Measurements from ENCODE around the gene NCBP3.
"Not testable (repeated sequence)": the region's sequence is repeated elsewhere in the genome, so short reads cannot be mapped to it uniquely, and the experiment has no call there.

Gene NCBP3

DNA sequence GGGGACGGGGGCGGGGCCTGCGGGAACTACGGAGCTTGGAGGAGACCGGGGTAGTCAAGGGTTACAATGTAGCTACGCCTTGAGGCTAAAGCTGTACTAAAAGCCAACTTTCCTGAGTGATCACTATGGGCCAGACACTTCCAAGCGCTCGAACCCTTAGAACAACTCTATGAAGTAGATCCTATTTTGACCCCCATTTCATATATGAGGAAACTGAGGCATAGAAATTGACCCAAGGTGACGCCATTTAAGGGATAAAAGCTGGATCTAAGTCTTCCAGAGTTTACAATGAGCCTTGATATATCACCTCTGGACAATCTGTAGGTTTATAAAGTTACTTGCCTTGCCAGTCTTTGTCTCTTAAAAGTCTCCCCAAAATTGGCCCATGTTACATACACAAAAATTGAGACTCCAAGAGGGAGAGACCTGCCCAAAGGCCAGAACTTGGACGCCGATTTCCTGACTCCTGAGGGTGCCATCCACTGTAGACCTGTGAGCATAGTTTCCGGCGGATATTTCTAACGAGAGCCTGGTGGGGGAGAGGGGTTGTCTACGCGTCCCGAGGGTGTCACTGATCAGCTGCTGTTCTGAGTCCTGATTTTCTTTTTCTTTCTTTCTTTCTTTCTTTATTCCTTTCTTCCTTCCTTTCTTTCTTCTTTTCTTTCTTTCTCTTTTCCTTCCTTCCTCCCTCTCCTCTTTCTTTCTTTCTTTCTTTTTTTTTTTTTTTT lies 555 bp upstream of the NCBP3 start:
- no peak for DNase-seq (ENCODE audit: low read depth in 2 of 2)

DNA sequence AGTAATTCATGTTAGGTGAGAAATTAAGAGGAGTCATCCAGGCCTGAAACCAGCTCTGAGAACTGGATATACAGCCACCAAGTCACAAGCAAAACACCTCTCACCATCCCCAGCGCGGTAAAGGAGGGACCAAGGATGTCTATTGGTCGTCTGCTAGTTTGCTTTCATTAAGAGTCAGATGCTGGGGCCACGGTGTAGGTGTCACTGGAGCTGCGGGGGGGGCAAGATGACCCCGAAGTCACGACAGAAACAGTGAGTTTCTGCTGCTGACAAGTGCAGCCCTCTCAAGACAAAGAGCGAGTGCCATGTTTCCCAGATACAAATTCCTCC lies 790 bp downstream of the NCBP3 start:
- peak; percentile 22 to 34 for DNase-seq (ENCODE audit: low read depth in 2 of 2)

DNA sequence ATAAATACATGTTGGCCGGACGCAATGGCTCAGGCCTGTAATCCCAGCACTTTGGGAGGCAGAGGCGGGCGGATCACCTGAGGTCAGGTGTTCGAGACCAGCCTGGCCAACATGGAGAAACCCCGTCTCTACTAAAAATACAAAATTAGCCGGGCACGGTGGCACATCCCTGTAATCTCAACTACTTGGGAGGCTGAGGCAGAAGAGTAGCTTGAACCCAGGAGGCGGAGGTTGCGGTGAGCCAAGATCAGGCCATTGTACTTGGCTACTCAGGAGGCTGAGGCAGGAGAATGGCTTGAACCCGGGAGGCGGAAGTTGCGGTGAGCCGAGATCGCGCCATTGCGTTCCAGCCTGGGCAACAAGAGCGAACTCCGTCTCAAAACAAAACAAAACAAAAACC lies 1.5 kb downstream of the NCBP3 start:
- not testable (repeated sequence) for DNase-seq (ENCODE audit: low read depth in 2 of 2)

DNA sequence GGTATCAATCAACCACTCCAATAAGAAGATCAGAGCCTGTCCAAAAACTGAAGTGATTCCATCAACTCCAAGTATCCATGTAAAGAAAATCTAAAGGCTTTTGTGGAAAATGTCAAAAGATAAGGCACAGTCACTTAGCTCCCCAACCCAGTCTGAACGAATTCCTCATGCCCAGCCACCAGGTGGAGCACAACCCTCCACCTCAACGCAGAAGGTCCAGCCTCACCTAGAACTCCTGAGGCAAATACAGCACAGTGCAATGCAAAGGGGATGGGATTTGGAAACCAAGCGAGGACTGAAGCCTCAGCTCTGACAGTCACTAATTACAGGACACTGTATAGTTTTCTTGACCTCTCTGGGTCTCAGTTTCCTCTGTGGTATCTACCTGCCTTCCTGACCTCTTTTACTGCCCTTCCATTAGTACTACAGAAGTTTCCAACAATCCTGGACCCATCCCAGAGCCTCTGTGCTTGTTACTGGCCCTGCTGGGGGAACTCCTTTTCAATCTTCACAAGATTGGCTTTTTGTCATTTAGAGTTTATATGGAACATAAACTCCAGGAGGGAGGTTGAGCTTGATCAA lies 2.0 kb downstream of the NCBP3 start:
- DNase-seq (ENCODE audit: low read depth in 2 of 2): peak; percentile 24 to 31

DNA sequence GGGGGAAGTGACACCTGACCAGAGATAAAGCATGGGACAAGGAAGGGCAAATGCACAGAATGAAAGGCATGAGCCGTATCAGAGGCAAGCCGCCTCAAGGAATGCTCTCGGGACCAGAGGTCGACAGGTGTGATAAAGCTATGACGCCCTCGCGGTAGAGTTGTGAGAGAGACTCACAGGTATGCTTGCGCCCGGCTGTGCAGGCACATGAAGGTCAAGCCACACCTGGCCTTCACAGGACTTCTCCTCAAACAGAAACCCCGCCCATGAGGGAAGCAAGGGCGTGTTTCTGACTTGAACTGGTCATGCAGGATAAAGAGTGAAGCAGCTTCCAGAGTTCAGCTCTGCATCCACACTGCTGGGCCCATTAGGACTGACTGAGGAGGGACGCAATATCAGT lies 7.8 kb downstream of the NCBP3 start:
- DNase-seq (ENCODE audit: low read depth in 2 of 2): no peak

DNA sequence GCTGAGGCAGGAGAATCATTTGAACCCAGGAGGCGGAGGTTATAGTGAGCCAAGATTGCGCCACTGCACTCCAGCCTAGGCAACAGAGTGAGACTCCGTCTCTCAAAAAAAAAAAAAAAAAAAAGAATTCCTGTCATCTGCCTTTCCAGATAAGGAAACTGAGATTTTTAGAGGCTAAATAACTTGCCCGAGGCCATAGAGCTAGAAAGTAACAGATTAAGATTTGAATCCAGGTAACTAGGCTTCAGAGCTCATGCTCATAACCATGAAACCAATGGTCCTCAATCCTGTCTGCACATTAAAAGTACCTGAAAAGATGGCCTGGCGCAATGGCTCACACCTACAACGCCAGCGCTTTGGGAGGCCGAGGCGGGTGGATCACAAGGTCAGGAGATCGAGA lies 9.5 kb downstream of the NCBP3 start:
- DNase-seq (ENCODE audit: low read depth in 2 of 2): no peak

DNA sequence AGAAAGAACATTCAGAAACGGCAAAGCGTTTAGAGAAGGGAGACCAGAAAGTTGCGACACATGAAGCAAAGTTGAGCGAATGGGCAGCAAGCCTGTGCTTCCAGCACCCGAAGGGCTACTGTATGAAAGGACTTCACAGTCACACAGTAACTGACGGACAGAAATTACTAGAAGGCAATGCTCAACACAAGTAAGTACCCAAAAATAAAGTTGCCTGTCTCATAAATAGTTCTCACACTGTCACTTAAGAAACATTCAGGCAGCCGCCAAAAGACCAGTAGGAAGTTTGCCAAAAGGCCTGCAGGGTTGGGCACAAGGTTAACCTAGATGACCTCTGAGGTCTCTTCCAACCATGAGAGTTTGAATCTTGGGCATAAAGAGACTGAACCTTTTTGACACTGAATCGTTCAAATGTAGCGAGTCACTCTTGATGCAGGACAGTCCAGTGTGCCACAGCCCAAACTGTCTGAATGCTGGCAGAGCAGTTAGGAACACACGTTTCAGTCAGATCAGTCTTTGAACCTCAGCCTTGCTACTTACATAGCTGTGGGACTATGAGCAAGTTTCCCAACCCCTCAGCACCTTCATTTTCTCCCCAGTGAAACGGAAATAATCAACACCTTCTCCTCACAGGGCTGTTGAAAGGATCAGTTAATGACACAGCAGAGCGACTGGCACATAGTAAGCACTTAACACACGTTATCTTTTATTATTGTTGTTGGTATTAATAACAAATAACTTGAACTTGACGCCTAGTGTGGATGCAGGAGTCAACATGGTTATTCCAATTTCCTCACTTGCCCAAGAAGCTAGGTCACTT lies 10.4 kb downstream of the NCBP3 start:
- DNase-seq (ENCODE audit: low read depth in 2 of 2): no peak

DNA sequence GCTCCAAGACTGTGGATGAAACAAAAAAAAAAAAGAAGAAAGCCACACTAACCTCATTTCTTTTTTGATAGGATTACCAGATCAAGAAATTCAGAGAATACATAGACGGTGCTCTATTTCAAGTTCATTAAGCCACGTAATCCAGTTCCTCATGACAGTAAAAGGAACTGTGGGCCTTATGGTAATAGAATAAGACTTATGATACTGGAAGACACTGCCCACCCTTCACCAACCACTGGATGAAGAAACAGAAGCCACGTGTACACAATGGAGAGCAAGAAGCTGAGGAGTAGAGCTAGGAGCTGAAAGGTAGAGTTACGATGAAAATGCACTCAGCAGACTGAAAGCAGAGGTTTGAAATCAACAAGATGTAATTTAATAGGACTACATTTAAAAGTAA lies 11.2 kb downstream of the NCBP3 start:
- no peak for DNase-seq (ENCODE audit: low read depth in 2 of 2)

DNA sequence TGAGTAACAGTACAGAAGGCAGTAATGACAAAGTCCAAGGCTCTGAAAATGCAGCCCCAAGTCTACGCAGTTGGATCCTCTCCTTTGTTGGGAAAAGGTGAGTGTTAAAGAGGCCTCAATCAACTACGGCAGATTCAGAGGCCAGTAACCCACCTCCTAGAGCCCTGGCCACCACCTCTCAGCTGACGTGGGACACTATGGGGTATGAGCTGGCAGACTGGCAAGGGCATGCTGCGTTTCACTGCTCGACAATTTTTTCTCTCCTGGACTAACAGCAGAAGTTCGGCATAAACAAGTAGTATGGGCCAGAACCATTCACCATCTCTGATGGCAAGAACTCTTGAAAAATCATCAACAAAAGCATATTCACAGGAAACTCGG lies 17.2 kb downstream of the NCBP3 start:
- no peak for DNase-seq (ENCODE audit: low read depth in 2 of 2)

DNA sequence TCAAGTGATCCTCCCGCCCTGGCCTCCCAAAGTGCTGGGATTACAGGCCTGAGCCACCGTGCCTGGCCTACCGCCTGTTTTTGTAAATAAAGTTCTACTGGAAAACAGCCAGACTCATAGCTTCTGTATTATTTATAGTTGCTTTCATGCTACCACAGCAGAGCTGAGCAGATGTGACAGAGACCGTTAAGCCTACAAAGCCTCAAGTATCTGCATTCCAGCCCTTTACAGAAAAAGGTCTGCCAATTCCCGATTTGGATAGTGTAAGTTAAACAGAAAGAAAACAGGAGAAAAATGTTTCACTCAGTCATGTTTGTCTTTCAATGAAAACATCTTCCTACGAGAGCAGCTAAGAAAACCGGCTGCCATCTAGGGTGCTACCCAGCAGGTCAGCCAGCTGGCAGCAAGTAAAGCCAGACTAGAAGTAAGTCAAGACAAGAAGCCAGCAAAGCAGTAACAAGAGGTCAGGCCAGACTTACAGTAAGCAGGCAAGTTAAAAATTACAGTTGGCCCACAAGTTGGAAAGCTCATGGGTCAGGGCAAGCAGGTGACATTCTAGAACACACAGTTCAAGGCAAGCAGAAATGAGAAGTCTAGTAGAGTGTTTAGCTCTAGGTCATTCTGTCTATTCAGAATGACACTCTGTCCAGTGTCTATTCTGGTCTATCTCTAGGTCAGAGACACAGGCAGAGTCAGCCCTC lies 17.7 kb downstream of the NCBP3 start:
- no peak for DNase-seq (ENCODE audit: low read depth in 2 of 2)

DNA sequence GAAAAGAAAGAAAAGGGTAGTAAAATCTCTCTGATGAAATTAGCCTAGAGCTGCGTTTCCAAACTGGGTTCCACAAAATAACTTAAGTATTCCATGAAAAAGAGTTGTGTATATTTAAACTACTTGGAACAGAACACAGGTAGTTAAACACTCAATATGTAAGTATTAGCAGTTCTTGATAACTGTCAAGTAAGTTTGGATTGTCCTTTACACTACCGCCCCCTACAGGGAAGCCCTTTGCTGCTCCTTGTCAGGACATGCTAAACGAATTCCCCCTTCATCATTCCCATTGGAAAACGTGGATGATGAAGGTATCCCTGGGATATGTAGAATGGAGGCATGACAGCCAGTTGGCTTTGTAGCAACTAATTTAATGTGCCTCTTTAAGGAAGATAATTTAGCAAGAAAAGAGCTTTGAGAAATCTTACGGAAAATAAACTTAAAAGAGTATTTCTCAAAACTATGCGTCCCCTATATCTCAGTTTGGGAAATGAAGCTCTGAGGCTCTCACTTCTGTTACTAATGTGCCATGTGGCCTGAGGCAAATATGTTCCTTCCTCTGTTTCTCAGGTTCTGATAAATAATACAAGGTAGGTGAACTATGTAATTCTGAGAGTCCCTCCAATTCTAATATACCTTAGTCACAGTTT lies 18.8 kb downstream of the NCBP3 start:
- DNase-seq (ENCODE audit: low read depth in 2 of 2): peak; percentile 38 to 61

DNA sequence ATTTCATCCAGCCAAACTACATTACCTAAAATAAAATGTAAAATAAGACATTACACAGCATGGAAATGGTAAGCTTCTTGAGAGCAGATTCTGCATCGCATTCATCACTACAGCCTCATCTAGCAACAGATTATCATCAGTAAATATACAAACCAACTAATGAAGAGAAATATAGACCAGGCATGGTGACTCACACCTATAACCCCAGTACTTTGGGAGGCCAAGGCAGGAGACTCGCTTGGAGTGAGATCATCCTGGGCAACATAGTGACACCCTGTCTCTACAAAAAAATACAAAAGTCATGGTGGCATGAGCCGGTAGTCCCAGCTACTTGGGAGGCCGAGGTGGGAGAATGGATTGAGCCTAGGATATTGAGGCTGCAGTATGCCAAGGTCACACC lies 19.9 kb downstream of the NCBP3 start:
- DNase-seq (ENCODE audit: low read depth in 2 of 2): no peak

DNA sequence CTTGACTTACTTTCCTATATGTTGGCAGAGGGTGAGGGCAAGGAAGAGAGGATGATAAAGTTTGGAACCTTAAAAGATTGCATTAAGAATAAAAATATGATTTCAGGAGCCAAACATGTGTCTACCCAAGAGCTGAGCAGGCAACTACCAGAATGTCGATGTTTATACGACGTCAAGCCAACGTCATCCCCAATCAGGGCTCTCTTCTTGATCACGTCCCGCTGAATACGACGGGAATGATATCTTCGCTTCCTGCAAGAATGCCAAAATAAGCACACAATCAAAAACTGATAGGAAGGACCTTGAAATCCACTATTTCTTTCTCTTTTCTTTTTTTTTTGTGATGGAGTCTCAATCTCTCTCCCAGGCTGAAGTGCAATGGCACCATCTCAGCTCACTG lies 24.9 kb downstream of the NCBP3 start:
- DNase-seq (ENCODE audit: low read depth in 2 of 2): no peak

DNA sequence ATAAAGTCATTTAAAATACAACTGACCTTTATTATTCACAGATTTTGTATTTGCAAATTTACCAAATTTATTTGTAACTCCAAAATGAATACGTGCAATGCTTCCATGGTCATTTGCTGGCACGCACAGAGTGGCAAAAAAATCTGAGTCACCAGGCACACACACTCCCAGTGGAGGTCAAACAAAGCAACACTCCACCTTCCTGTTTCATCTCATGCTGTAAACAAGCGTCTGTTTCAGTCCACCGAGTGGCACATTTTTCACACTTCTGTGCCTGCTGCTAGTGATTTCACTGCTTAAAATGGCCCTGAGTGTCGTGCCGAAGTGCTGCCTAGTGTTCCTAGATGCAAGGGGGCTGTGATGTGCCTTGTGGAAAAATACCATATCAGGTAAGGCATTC lies 27.3 kb downstream of the NCBP3 start:
- DNase-seq (ENCODE audit: low read depth in 2 of 2): no peak

DNA sequence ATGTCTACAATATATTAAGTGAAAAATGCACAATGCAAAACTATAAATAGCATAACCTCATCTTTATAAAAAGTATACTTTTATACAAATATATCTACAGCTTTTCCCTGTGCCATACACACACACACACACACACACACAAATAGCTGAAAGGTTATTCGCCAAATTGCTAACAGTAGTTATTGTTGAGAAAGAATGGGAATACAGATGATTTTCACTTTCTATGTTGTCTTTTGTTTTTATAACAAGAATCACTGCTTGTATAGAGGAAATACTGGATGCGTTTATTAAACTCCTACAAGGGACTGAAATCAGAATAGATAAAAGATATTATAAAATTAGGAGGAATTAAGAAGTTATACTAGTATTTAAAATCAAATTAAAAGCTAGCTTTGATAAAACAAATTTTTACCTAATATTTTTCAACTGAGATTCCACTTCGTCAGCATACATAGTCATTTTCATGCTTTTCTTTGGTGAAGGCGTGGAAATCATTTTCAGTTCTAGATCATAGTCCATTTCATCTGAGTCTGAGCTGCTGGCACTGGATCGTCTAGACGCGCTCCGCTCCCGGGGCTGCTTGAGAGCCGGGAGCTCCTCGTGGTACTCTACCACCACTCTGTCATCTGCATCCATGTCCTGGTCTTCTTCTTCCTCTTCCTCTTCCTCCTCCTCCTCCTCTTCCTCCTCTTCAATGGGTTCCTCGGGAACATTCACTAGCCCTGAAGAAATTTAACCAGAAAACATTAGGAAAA lies 28.0 kb downstream of the NCBP3 start:
- no peak for DNase-seq (ENCODE audit: low read depth in 2 of 2)

DNA sequence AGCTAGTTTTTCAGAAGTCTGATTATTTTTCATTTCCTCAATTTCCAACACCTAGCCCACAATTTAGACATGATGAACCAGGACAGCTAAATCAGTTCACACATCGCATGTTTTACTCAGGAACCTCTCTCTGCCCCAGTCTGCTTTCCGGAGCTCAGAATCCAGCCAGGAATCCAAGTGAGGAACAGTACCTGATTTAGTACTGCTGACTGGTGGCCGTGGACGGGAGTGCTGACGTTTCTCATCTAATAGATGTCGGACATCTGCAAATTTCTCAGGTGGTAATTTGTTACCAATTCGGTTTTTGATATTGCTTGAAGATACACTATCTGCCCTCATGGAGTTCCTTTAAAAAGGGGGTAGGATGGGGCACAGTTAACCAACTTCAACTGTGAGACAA lies 30.1 kb downstream of the NCBP3 start:
- DNase-seq (ENCODE audit: low read depth in 2 of 2): no peak

DNA sequence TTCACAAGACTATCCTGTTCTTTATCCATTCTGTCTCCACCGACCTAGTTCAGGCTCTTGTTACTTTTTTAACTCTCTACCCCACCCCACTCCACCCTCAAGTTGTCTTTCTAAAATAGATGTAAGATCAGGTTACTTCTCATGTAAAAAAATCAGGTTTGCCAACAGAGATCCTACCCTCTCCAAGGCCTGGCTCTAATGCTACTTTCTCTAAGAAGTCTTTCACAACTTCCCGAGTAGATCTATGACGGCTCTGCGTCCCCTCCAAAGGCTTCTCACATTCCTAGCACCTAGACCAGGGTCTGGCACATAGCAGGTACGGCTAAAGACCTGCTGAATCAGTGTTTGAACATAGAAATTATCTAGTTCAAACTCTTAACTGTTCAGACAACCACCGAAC lies 30.9 kb downstream of the NCBP3 start:
- no peak for DNase-seq (ENCODE audit: low read depth in 2 of 2)

DNA sequence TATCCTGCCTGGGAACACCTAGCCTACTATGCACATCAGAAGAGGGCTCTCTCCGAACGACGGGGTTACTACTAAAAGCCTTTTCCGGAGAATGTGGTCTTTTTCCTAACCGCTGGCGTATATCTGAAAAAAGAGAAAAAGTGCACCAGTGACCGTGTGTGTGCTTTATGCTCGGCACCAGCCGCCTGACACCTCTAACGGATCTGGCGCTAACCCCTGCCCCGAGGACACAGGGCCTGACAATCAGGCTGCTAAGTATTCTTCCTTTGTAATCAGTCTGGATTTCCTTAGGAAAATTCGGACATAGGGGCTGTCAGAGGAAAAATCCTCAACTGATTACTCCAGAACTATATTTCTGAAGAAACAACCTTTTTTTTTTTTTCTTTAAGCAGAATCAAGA lies 31.7 kb downstream of the NCBP3 start:
- DNase-seq (ENCODE audit: low read depth in 2 of 2): no peak

DNA sequence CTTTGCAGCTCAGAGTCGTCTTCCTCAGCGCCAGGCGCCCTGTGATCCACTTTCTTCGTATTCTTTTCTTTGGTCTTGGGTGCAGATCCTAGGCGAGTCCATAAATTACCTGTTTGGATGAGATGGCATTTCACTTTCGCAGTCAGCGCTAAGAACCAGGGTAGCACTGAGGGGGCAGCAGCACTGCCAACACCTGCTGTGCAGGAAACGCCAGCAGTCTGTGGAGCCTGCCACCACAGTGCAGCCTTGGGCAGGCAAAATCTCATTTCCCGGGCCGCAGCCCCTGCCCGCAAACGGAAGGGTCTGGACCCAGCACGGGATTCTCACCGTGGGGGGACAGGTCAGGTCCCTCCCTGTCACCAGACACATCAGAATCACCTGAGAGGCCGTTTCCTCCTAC lies 32.9 kb downstream of the NCBP3 start:
- DNase-seq (ENCODE audit: low read depth in 2 of 2): no peak

DNA sequence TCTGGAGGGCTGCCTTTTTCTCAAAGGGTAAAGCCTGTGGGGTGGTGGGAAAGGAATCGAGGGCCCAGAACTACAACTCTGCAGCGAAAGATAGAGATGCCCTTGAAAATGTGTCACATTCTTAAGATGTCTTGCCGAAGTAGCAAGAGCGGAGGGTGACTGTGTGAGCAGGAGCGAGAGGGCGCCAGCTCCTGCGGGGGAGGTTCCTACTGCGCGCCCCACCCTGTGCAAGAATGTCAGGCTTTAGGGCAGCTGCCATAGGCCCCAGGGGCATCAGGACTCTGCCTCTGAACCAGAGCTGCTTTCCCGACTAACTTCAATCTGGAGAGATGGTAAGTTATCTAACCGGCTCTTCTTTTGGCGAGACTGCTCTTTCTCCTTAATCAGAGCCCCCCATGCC lies 33.3 kb downstream of the NCBP3 start:
- no peak for DNase-seq (ENCODE audit: low read depth in 2 of 2)

DNA sequence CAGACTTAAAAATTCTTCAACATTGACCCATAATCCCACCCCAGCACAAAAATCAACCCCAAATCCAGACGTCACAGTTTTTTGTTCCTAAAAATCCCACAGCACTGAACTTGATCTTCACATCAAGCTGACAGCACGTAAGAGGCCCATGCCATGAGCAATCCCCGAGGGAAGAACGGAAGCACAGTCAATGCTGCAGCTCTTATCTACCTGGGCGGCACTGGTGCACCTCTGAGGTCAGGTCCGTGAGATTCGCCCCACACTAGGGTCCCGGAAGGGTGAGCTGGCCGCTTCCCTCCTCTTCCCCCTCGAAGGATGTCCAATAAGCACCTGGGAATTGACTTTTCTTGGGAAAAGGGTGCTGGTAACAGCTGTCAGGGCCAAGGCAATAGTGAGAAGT lies 33.8 kb downstream of the NCBP3 start:
- DNase-seq (ENCODE audit: low read depth in 2 of 2): no peak

Measured in stimulated activated CD4-positive, alpha-beta T cell treated with anti-CD3 and anti-CD28 coated beads, Interleukin-15, amount 100 ng/mL, for 48 hours (primary cell).